GM12878 (cell line): ENCODE measurements around the gene ADGRV1. TPM values are rescaled to one million over a fixed set of nuclear protein-coding genes. Genes with fewer than 3 reads are reported as not detected.

Experiments used
- ATAC-seq: fragments of 200-7000 bp; cut with Tn5 transposase; 3 replicates; pipeline ENCODE4 v1.9.1; 2020; ENCODE audit warnings: mild to moderate bottlenecking, moderate library complexity
- BruUV-seq: library from RNA; stranded (reverse); fragments of 400-500 nt; replicated peaks from 2 replicates; lab custom pipeline; 2021; lab: Mats Ljungman, UMichigan
- CTCF ChIA-PET: fragments of 300-600 bp; sonication (Branson Sonifier 250); formaldehyde crosslinking; extraction: SDS; loops from one replicate; lab custom pipeline; 2021; ENCODE audit warnings: inconsistent platforms; lab: Yijun Ruan, JAX
- POLR2A ChIA-PET: fragments of 350-600 bp; formaldehyde crosslinking; extraction: SDS; loops from one replicate; lab custom pipeline; 2021; ENCODE audit warnings: inconsistent platforms; lab: Charles Lee
- RAD21 ChIA-PET: fragments of 300-600 bp; sonication (Branson Sonifier 250); formaldehyde crosslinking; loops from one replicate; lab custom pipeline; 2023; ENCODE audit warnings: antibody characterized with exemption; ENCODE audit not compliant: unreplicated experiment; lab: Charles Lee
- SMC1A ChIA-PET: fragments of 300-600 bp; sonication (Branson Sonifier 250); formaldehyde crosslinking; loops from one replicate; lab custom pipeline; 2023; ENCODE audit not compliant: unreplicated experiment, uncharacterized antibody; lab: Charles Lee
- DNase-seq: peaks from one replicate; pipeline ENCODE4 v3.0.0-alpha.2; 2011; ENCODE audit warnings: low read depth, low spot score
- FAIRE-seq: peaks from 3 replicates; lab custom pipeline; 2011; peaks lifted over from hg19 to GRCh38; lab: Jason Lieb, UNC
- H2AFZ ChIP-seq: 2 replicates; pipeline ENCODE4 v1.6.0; 2011; ENCODE audit warnings: low read depth, low read length, control low read depth; ENCODE audit not compliant: control insufficient read depth
- H3K27ac ChIP-seq: 2 replicates; pipeline ENCODE4 v1.5.1; 2011; ENCODE audit warnings: control low read depth; ENCODE audit not compliant: control insufficient read depth, insufficient read depth
- H3K27me3 ChIP-seq, 2 experiments: replicated peaks in 1 of 2; 2 replicates each; pipeline versions ENCODE4 v1.6.0 to v1.6.1; 2011; ENCODE audit warnings: low read length in 1 of 2; ENCODE audit not compliant: control insufficient read depth in 2 of 2, insufficient read depth in 2 of 2
- H3K36me3 ChIP-seq, 2 experiments: 2 replicates each; pipeline ENCODE4 v1.5.1; 2011; ENCODE audit warnings: low read length in 1 of 2; ENCODE audit not compliant: control insufficient read depth in 2 of 2, insufficient read depth in 2 of 2
- H3K4me1 ChIP-seq: 2 replicates; pipeline ENCODE4 v1.6.1; 2011; ENCODE audit warnings: mild to moderate bottlenecking, low read length, moderate library complexity, mixed read lengths; ENCODE audit not compliant: control insufficient read depth, insufficient read depth
- H3K4me2 ChIP-seq: 2 replicates; pipeline ENCODE4 v1.6.0; 2011; ENCODE audit warnings: control low read depth; ENCODE audit not compliant: control insufficient read depth, insufficient read depth
- H3K4me3 ChIP-seq: fragments of 200-600 bp; sonication (generic); 2 replicates; pipeline ENCODE4 v1.5.1; 2016
- H3K79me2 ChIP-seq: 2 replicates; pipeline ENCODE4 v1.6.0; 2011; ENCODE audit warnings: low read length; ENCODE audit not compliant: control insufficient read depth, insufficient read depth
- H3K9ac ChIP-seq: 2 replicates; pipeline ENCODE4 v1.8.0; 2011; ENCODE audit warnings: low read length, control low read depth, mixed read lengths; ENCODE audit not compliant: control insufficient read depth, insufficient read depth
- H3K9me3 ChIP-seq: replicated peaks from 3 replicates; pipeline ENCODE4 v1.5.1; 2011; ENCODE audit warnings: mild to moderate bottlenecking, low read length; ENCODE audit not compliant: control insufficient read depth, insufficient read depth
- H4K20me1 ChIP-seq: 2 replicates; pipeline ENCODE4 v1.6.0; 2011; ENCODE audit not compliant: control insufficient read depth, insufficient read depth
- BRCA1 ChIP-seq: IDR thresholded peaks from 2 replicates; pipeline ENCODE4 v1.6.1; 2011; ENCODE audit warnings: low read depth, low read length, improper control_type of control experiment
- ESRRA ChIP-seq: IDR thresholded peaks from 2 replicates; pipeline ENCODE4 v1.6.1; 2012; ENCODE audit warnings: mild to moderate bottlenecking, low read length, improper control_type of control experiment
- IRF3 ChIP-seq: fragments of 450-650 bp; IDR thresholded peaks from 2 replicates; pipeline ENCODE4 v1.6.1; 2014; ENCODE audit warnings: mild to moderate bottlenecking
- POU2F2 ChIP-seq: IDR thresholded peaks from 3 replicates; pipeline ENCODE4 v1.6.1; 2011; ENCODE audit warnings: low read depth, mild to moderate bottlenecking, low read length, borderline replicate concordance
- SIN3A ChIP-seq: IDR thresholded peaks from 2 replicates; pipeline ENCODE4 v1.6.1; 2012; ENCODE audit warnings: low read depth, low read length, improper control_type of control experiment
- SMARCA5 ChIP-seq: fragments of 450-650 bp; IDR thresholded peaks from 2 replicates; pipeline ENCODE4 v1.6.1; 2017; ENCODE audit warnings: mild to moderate bottlenecking
- SREBF2 ChIP-seq: IDR thresholded peaks from 2 replicates; pipeline ENCODE4 v1.6.1; 2012; ENCODE audit warnings: mild to moderate bottlenecking, low read length
- SUZ12 ChIP-seq: fragments of 200-600 bp; sonication (generic); IDR thresholded peaks from one replicate; pipeline ENCODE4 v1.6.1; 2018; ENCODE audit warnings: antibody characterized with exemption, mild to moderate bottlenecking; ENCODE audit not compliant: unreplicated experiment
- ZBTB40 ChIP-seq: fragments of 450-650 bp; IDR thresholded peaks from 2 replicates; pipeline ENCODE4 v1.6.1; 2016; ENCODE audit warnings: mild to moderate bottlenecking, moderate library complexity, borderline replicate concordance
- WGBS: methylation state at CpG from one replicate; pipeline ENCODE4 v1.1.6; 2016; ENCODE audit warnings: low lambda C conversion rate; ENCODE audit not compliant: insufficient replicate concordance, insufficient coverage; ENCODE audit errors: missing lambda C conversion rate; 5-methylcytosine and 5-hydroxymethylcytosine counted together
- in situ Hi-C: fragments of 300-500 bp; cut with MboI; formaldehyde crosslinking; loops from 9 replicates; pipeline ENCODE4 v1.14.3; 2018; ENCODE audit warnings: mixed read lengths
- intact Hi-C: fragments of 100-400 bp; cut with micrococcal nuclease; formaldehyde crosslinking; loops from one replicate; pipeline ENCODE4 v1.14.2; 2022; ENCODE audit not compliant: unreplicated experiment
- polyA plus RNA-seq, 11 experiments: library from polyadenylated mRNA; depleted of rRNA in 4 of 11; unstranded in 6 of 11; stranded (reverse) in 5 of 11; fragments of >200 nt; fragmentation: Nextera tagmentation in 4 of 11; fragmentation: Illumina TruSeq in 1 of 11; extraction: Ambion mirVana in 4 of 11; extraction: Trizol in 1 of 11; gene quantifications; 1 replicate in 1 of 11; 2 replicates in 10 of 11; pipeline versions ENCODE4 v1.2.1 to v1.2.3, GENCODE V29; 2011 to 2016; ENCODE audit warnings: inconsistent platforms in 2 of 11, missing spikeins in 2 of 11, low read depth in 1 of 11
- total RNA-seq, 4 experiments: library from RNA; depleted of rRNA in 3 of 4; stranded (reverse); fragments of >200 nt in 3 of 4; fragmentation: Illumina TruSeq in 1 of 4; extraction: Trizol in 1 of 4; gene quantifications; 2 replicates each; pipeline versions ENCODE4 v1.2.1 to v1.2.3, GENCODE V29; 2013 to 2021
- TF ChIP-seq, protein P1 (sequence below): fragments of 450-650 bp; IDR thresholded peaks from 2 replicates; pipeline ENCODE4 v1.6.1; 2017; ENCODE audit warnings: mild to moderate bottlenecking, moderate library complexity
- TF ChIP-seq, protein P2 (sequence below): IDR thresholded peaks from 2 replicates; pipeline ENCODE4 v1.6.1; 2012; ENCODE audit warnings: low read length, inconsistent platforms

The ADGRV1 gene
- total and polyA plus RNA-seq, 10 of the 15 experiments (the other 5 are each of a cell fraction or from before 2014, with no cell fraction given): 0.04 to 8.1 (median 0.16) TPM; not detected in 1

GRCh38 chr5:91150234-91150633 lies 591.6 kb downstream of the ADGRV1 start:
- no peak overlapping the region for H3K4me2 ChIP-seq
- H3K9ac ChIP-seq: no peak overlapping the region
- ChIA-PET SMC1A (interaction anchor here (0.7 to 2.7 kb wide), 3 partner anchors 9 to 237 kb away, joined by 4 to 6 read pairs (median 5); no protein-coding TSS in a partner anchor), CTCF (interaction anchor here (0.6 to 0.7 kb wide), 2 partner anchors 34 to 69 kb away, joined by 4 to 5 read pairs; no protein-coding TSS in a partner anchor), POLR2A (interaction anchor here (0.6 kb wide), 1 partner anchor 23 kb away, joined by 4 read pairs; no protein-coding TSS in a partner anchor), RAD21 (no interaction called here)
- intact Hi-C loops (no loop called here), in situ Hi-C loops (no loop called here)
- no peak overlapping the region for H3K27ac ChIP-seq
- no peaks in the 10 kb centered on the region for H3K36me3 ChIP-seq
- WGBS: 29% methylated on average over 1 of the region's 1 CpG
- no peak for ATAC-seq
- no peaks in the 10 kb centered on the region; the same call in 2 of the 3 replicates for H3K9me3 ChIP-seq
- H3K27me3 ChIP-seq: no peaks in the 10 kb centered on the region
- H3K4me3 ChIP-seq: no peak overlapping the region
- no peaks in the 10 kb centered on the region for H4K20me1 ChIP-seq
- no TSS peak for BruUV-seq
- no peaks in the 10 kb centered on the region for H3K4me1 ChIP-seq
- peak; percentile 100 for FAIRE-seq
- H3K79me2 ChIP-seq: no peaks in the 10 kb centered on the region
- no peak overlapping the region for H2AFZ ChIP-seq
- DNase-seq: no peak
- TF ChIP-seq, protein P1, sequence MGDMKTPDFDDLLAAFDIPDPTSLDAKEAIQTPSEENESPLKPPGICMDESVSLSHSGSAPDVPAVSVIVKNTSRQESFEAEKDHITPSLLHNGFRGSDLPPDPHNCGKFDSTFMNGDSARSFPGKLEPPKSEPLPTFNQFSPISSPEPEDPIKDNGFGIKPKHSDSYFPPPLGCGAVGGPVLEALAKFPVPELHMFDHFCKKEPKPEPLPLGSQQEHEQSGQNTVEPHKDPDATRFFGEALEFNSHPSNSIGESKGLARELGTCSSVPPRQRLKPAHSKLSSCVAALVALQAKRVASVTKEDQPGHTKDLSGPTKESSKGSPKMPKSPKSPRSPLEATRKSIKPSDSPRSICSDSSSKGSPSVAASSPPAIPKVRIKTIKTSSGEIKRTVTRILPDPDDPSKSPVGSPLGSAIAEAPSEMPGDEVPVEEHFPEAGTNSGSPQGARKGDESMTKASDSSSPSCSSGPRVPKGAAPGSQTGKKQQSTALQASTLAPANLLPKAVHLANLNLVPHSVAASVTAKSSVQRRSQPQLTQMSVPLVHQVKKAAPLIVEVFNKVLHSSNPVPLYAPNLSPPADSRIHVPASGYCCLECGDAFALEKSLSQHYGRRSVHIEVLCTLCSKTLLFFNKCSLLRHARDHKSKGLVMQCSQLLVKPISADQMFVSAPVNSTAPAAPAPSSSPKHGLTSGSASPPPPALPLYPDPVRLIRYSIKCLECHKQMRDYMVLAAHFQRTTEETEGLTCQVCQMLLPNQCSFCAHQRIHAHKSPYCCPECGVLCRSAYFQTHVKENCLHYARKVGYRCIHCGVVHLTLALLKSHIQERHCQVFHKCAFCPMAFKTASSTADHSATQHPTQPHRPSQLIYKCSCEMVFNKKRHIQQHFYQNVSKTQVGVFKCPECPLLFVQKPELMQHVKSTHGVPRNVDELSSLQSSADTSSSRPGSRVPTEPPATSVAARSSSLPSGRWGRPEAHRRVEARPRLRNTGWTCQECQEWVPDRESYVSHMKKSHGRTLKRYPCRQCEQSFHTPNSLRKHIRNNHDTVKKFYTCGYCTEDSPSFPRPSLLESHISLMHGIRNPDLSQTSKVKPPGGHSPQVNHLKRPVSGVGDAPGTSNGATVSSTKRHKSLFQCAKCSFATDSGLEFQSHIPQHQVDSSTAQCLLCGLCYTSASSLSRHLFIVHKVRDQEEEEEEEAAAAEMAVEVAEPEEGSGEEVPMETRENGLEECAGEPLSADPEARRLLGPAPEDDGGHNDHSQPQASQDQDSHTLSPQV: no peak
- TF ChIP-seq ZBTB40: no peak
- TF ChIP-seq, protein P2, sequence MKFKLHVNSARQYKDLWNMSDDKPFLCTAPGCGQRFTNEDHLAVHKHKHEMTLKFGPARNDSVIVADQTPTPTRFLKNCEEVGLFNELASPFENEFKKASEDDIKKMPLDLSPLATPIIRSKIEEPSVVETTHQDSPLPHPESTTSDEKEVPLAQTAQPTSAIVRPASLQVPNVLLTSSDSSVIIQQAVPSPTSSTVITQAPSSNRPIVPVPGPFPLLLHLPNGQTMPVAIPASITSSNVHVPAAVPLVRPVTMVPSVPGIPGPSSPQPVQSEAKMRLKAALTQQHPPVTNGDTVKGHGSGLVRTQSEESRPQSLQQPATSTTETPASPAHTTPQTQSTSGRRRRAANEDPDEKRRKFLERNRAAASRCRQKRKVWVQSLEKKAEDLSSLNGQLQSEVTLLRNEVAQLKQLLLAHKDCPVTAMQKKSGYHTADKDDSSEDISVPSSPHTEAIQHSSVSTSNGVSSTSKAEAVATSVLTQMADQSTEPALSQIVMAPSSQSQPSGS: no peak
- no peak for TF ChIP-seq ESRRA
- no peak for TF ChIP-seq POU2F2
- no peak for TF ChIP-seq SUZ12
- no peak for TF ChIP-seq BRCA1
- no peak for TF ChIP-seq IRF3
- no peak for TF ChIP-seq SIN3A
- no peak for TF ChIP-seq SREBF2
- no peak for TF ChIP-seq SMARCA5
